Liver (tissue), 9 donors: ENCODE results near the gene SPECC1L. TPM values are rescaled to one million over a fixed set of nuclear protein-coding genes. Genes with fewer than 3 reads are reported as not detected.
"Not testable (repeated sequence)": the region's sequence is repeated elsewhere in the genome, so short reads cannot be mapped to it uniquely, and the experiment has no call there.

Source experiments
- DNase-seq: peaks from one replicate; pipeline ENCODE4 v3.0.0-alpha.2; 2017; ENCODE audit warnings: low spot score
- H3K27ac ChIP-seq, 2 donors: one replicate each; pipeline ENCODE4 v1.7.0; 2013; ENCODE audit warnings: inconsistent platforms in 2 of 2, low read length in 2 of 2, control low read depth in 1 of 2, low read depth in 1 of 2, mild to moderate bottlenecking in 1 of 2
- H3K27me3 ChIP-seq, 4 donors: one replicate each; pipeline versions ENCODE4 v1.6.1 to v1.7.0; 2013; ENCODE audit warnings: low read length in 3 of 4, inconsistent platforms in 1 of 4, mild to moderate bottlenecking in 1 of 4, moderate library complexity in 1 of 4; ENCODE audit not compliant: control insufficient read depth in 4 of 4, insufficient read depth in 4 of 4
- H3K36me3 ChIP-seq, 4 donors: one replicate each; pipeline versions ENCODE4 v1.6.1 to v1.7.0; 2013; ENCODE audit warnings: low read length in 3 of 4, mild to moderate bottlenecking in 3 of 4, low read depth in 1 of 4, moderate library complexity in 1 of 4; ENCODE audit not compliant: control insufficient read depth in 4 of 4, insufficient read depth in 3 of 4
- H3K4me1 ChIP-seq, 4 donors: one replicate each; pipeline versions ENCODE4 v1.6.1 to v1.7.0; 2013; ENCODE audit warnings: low read length in 3 of 4, mild to moderate bottlenecking in 3 of 4, moderate library complexity in 1 of 4; ENCODE audit not compliant: control insufficient read depth in 4 of 4, insufficient read depth in 4 of 4
- H3K4me3 ChIP-seq, 3 donors: one replicate each; pipeline versions ENCODE4 v1.6.1 to v1.7.0; 2013; ENCODE audit warnings: low read length in 3 of 3, control low read depth in 1 of 3, low read depth in 1 of 3, mild to moderate bottlenecking in 1 of 3
- H3K9ac ChIP-seq, 2 donors: one replicate each; pipeline ENCODE4 v1.7.0; 2013; ENCODE audit warnings: low read length in 2 of 2, mild to moderate bottlenecking in 2 of 2, moderate library complexity in 2 of 2, control low read depth in 1 of 2, low read depth in 1 of 2
- H3K9me3 ChIP-seq, 4 donors: one replicate each; pipeline versions ENCODE4 v1.6.1 to v1.7.0; 2013; ENCODE audit warnings: low read length in 3 of 4; ENCODE audit not compliant: control insufficient read depth in 4 of 4
- EGR1 ChIP-seq, 2 donors: IDR thresholded peaks; 2 replicates each; pipeline ENCODE4 v1.6.1; 2016 to 2018; ENCODE audit warnings: antibody characterized with exemption in 2 of 2, low read depth in 2 of 2
- HNF4A ChIP-seq, 2 donors: conservative IDR thresholded peaks; 2 replicates each; pipeline ENCODE4 v1.6.1; 2016; ENCODE audit warnings: antibody characterized with exemption in 2 of 2, mild to moderate bottlenecking in 2 of 2
- HNF4G ChIP-seq: IDR thresholded peaks from 2 replicates; pipeline ENCODE4 v1.6.1; 2016; ENCODE audit warnings: antibody characterized with exemption
- JUND ChIP-seq, 2 donors: IDR thresholded peaks; 2 replicates each; pipeline ENCODE4 v1.6.1; 2016; ENCODE audit warnings: antibody characterized with exemption in 2 of 2
- NR2F2 ChIP-seq: IDR thresholded peaks from 2 replicates; pipeline ENCODE4 v1.6.1; 2016; ENCODE audit warnings: antibody characterized with exemption
- RXRA ChIP-seq, 2 donors: IDR thresholded peaks; 2 replicates each; pipeline ENCODE4 v1.6.1; 2017 to 2018; ENCODE audit warnings: antibody characterized with exemption in 2 of 2, mild to moderate bottlenecking in 1 of 2
- SP1 ChIP-seq: IDR thresholded peaks from 2 replicates; pipeline ENCODE4 v1.6.1; 2018; ENCODE audit warnings: antibody characterized with exemption, mild to moderate bottlenecking
- TAF1 ChIP-seq: conservative IDR thresholded peaks from 2 replicates; pipeline ENCODE4 v1.6.1; 2016; ENCODE audit warnings: antibody characterized with exemption, mild to moderate bottlenecking
- WGBS: extraction: QIAGEN DNeasy Blood & Tissue Kit; methylation state at CpG from one replicate; pipeline ENCODE4 v1.1.7; 2013; 5-methylcytosine and 5-hydroxymethylcytosine counted together
- polyA plus RNA-seq, 2 donors: library from polyadenylated mRNA; stranded (reverse) in 1 of 2; unstranded in 1 of 2; fragments of 200-250 nt in 1 of 2; fragments of >200 nt in 1 of 2; fragmentation: Nextera tagmentation in 1 of 2; extraction: Ambion mirVana in 1 of 2; gene quantifications; one replicate each; pipeline versions ENCODE4 v1.2.1 to v1.2.3, GENCODE V29; 2013 to 2015
- total RNA-seq, 2 donors: library from RNA; depleted of rRNA; stranded (reverse); fragments of >200 nt; gene quantifications; one replicate each; pipeline ENCODE4 v1.2.3, GENCODE V29; 2014
- TF ChIP-seq, protein P1 (sequence below): IDR thresholded peaks from 2 replicates; pipeline ENCODE4 v1.6.1; 2016; ENCODE audit warnings: antibody characterized with exemption
- TF ChIP-seq, protein P2 (sequence below): IDR thresholded peaks from 2 replicates; pipeline ENCODE4 v1.6.1; 2016; ENCODE audit warnings: antibody characterized with exemption, mild to moderate bottlenecking
- donor health status: healthy.
- donor health status: healthy.
- donor health status: healthy.
- donor health status: healthy.
- donor health status: healthy.

SPECC1L gene
- total and polyA plus RNA-seq, 4 donors, result 5.4 to 22.3 (median 12.3) TPM

DNA sequence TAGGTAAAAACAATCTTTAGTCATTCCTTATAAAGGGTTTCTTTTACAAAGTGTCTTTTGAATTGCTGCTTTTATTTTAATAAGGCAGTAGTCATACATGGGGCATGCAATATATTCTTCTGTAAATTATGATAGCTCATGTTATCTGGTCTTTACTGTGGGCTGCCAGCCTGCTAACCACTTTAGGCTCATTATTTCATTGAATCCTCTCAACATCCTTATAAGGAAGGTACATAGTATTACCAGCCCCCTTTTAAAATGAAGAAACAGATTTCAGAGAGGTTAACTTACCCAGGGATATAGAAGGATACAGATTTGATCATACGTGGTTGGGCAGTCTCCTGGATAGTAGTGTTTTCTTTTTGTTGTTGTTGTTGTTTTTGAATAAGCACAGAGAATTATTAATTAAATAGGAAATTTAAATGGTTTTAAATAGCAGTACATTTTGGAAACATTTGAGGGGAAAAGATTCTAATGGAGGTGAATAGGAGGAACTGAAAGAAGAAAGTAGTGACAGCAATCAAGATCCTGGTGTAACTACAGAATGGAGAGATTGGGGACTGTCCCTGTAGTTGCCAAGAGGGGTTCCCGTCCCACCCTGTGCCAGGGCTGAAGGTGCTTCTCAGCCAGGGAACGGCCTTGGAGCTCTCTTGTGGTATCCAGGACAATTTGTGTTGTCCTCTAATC is 21.0 kb downstream of the SPECC1L start:
- Histone ChIP-seq H3K36me3 (no peaks in the 10 kb centered on the region), H3K4me1 (peaks cover 15 to 40% (median 31%) of the 10 kb centered on the region in 4 donors)

DNA sequence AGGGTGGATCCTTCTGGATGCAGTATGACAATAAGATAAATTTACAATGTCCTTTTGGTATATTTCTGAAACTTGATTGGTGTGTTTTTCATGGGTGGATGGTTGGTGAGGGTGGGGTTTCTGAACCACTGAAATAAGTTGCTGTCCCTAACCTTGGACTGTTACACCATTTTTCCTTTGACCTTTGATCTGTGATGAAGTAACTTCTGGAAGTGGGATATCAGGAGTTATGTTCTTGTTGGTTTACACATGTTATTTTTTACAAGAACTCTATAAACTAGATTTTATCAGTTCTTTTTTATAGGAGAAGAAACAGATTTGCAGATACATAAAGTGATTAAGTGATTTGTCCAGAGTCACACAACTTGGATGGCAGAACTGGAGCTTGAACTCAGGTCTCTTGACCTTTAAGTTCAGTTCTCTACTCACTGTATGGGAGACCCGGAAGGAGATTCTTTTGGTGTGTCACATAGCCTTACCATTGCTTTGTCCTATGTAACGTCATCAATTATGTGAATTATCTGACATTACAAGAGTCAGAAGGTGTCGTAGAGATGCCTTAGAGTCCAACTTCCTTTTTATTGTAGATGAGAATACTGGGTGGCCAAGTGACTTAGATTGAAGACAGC is 21.7 kb downstream of the SPECC1L start:
- H3K9me3 ChIP-seq, DNase-seq, H3K36me3 ChIP-seq, H3K27me3 ChIP-seq, H3K4me3 ChIP-seq, H3K9ac ChIP-seq: not testable (repeated sequence)
- peak overlapping the region; percentile 74 to 88 for H3K27ac ChIP-seq
- H3K4me1 ChIP-seq, result peaks cover 15 to 36% (median 30%) of the 10 kb centered on the region in 4 donors
- TF ChIP-seq HNF4A (conservative IDR thresholded peaks at IDR 0.05) (peak; percentile 89 to 92), NR2F2 (peak; percentile 80), RXRA (IDR thresholded peaks at IDR 0.05) (peak; percentile 66 to 75), HNF4G (peak; percentile 66), EGR1 (IDR thresholded peaks at IDR 0.05; ENCODE audit: low read depth in 2 of 2) (peak in 1 of 2 donors; percentile 50), JUND (IDR thresholded peaks at IDR 0.05) (peak; percentile 41 to 70), SP1 (peak; percentile 53)
- TF ChIP-seq, protein P1, sequence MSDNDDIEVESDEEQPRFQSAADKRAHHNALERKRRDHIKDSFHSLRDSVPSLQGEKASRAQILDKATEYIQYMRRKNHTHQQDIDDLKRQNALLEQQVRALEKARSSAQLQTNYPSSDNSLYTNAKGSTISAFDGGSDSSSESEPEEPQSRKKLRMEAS, result peak; percentile 21
- TF ChIP-seq, protein P2, sequence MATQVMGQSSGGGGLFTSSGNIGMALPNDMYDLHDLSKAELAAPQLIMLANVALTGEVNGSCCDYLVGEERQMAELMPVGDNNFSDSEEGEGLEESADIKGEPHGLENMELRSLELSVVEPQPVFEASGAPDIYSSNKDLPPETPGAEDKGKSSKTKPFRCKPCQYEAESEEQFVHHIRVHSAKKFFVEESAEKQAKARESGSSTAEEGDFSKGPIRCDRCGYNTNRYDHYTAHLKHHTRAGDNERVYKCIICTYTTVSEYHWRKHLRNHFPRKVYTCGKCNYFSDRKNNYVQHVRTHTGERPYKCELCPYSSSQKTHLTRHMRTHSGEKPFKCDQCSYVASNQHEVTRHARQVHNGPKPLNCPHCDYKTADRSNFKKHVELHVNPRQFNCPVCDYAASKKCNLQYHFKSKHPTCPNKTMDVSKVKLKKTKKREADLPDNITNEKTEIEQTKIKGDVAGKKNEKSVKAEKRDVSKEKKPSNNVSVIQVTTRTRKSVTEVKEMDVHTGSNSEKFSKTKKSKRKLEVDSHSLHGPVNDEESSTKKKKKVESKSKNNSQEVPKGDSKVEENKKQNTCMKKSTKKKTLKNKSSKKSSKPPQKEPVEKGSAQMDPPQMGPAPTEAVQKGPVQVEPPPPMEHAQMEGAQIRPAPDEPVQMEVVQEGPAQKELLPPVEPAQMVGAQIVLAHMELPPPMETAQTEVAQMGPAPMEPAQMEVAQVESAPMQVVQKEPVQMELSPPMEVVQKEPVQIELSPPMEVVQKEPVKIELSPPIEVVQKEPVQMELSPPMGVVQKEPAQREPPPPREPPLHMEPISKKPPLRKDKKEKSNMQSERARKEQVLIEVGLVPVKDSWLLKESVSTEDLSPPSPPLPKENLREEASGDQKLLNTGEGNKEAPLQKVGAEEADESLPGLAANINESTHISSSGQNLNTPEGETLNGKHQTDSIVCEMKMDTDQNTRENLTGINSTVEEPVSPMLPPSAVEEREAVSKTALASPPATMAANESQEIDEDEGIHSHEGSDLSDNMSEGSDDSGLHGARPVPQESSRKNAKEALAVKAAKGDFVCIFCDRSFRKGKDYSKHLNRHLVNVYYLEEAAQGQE, result peak; percentile 38
- 64% methylated on average over 3 of the region's 3 CpGs for WGBS

More for the DNA sequence above, 21.0 kb downstream of the SPECC1L start:
- TF ChIP-seq JUND (IDR thresholded peaks at IDR 0.05), result no peak
- no peak for TF ChIP-seq TAF1
- H3K4me3 ChIP-seq, result no peak overlapping the region
- WGBS, result 46% methylated on average over 3 of the region's 3 CpGs
- H3K9me3 ChIP-seq, result no peaks in the 10 kb centered on the region
- H3K27me3 ChIP-seq, result no peaks in the 10 kb centered on the region
- DNase-seq, result no peak
- H3K9ac ChIP-seq, result no peak overlapping the region
- peak overlapping the region; percentile 74 to 88 for H3K27ac ChIP-seq

DNA sequence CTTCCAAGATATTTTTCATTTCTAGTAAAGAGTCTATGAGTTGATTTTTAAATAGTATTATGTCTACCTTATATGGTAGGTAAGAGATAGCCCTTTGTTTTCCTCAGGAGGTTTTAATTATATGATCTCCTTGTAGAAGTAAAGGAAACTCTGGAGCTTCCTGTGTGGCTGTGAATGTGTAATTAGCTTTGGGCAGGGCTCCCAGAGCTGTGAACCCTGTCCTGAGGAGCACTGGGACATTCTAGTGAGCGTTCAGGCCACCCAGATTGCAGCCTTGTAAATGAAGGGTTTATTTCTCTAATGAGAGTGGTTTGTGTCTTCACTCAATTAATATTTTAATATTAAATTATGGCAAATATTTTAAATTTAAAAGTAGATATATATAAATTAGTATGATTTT is 24.3 kb downstream of the SPECC1L start:
- Histone ChIP-seq H3K27ac (peak overlapping the region; percentile 46 to 61), H3K4me1 (peaks cover 11 to 25% (median 22%) of the 10 kb centered on the region in 4 donors)
- not testable (repeated sequence) for H3K9ac ChIP-seq, H3K9me3 ChIP-seq, DNase-seq, H3K27me3 ChIP-seq, H3K4me3 ChIP-seq, H3K36me3 ChIP-seq
- peak in 1 of 2 donors; percentile 49 for TF ChIP-seq HNF4A (conservative IDR thresholded peaks at IDR 0.05)
- WGBS, result 6% methylated on average over 1 of the region's 1 CpG

DNA sequence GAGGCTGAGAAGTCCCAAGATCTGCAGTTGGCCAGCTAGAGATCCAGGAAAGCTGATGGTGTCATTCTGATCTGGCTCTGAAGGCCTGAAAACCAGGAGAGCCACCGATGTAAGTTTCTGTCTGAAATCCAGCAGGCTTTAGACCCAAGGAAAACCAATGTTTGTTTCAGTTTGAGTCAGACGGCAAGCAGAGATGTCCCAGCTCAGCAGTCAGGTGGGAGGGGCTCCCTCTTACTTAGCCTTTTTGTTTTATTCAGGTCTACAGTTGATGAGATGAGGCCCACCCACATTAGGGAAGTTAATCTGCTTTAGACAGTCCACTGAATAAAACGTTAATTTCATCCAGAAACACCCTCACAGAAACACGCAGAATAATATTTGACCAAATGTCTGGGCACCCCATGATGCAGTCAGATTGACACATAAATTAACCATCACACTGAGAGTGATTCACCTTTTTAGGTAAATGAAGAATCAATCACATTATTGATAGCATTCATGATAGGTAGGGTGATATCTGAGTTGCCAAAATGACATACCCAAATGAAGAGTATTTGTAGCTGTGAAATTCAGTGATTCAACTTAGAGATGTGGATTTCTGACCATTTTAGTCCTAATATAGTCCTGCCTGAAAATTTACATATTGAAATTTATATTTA is 28.0 kb downstream of the SPECC1L start:
- H3K27me3 ChIP-seq, H3K36me3 ChIP-seq, H3K9me3 ChIP-seq, DNase-seq, H3K27ac ChIP-seq, H3K4me3 ChIP-seq, H3K9ac ChIP-seq: not testable (repeated sequence)
- H3K4me1 ChIP-seq, result peaks cover 17 to 25% (median 20%) of the 10 kb centered on the region in 4 donors
- WGBS, result 63% methylated on average over 4 of the region's 4 CpGs

DNA sequence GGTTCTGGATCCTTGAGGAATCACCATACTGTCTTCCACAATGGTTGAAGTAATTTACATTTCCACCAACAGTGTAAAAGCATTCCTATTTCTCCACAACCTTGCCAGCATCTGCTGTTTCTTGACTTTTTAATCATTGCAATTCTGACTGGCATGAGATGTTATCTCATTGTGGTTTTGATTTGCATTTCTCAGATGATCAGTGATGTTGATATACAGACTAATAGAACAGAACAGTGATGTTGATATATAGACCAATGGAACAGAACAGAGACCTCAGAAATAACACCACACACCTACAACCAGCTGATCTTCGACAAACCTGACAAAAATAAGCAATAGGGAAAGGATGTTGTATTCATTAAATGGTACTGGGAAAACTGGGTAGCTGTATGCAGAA is 29.9 kb downstream of the SPECC1L start:
- H3K4me3 ChIP-seq, H3K27me3 ChIP-seq, H3K36me3 ChIP-seq, H3K9me3 ChIP-seq, H3K9ac ChIP-seq, DNase-seq, H3K27ac ChIP-seq: not testable (repeated sequence)
- WGBS, result 94% methylated on average over 1 of the region's 1 CpG
- peaks cover 17 to 40% (median 28%) of the 10 kb centered on the region in 4 donors for H3K4me1 ChIP-seq
